LNCaP clone FGC (cell line): ENCODE data around the gene ERFE.
"Not testable (repeated sequence)": the region's sequence is repeated elsewhere in the genome, so short reads cannot be mapped to it uniquely, and the experiment has no call there.

Source experiments
- DNase-seq: peaks from one replicate; pipeline ENCODE4 v3.0.0-alpha.2; 2011; ENCODE audit warnings: low read depth
- H3K4me3 ChIP-seq: 2 replicates; pipeline ENCODE4 v1.5.1; 2011; ENCODE audit warnings: mild to moderate bottlenecking, low read depth, low read length, control low read depth
- TF ChIP-seq, protein P1 (sequence below): IDR thresholded peaks from 2 replicates; pipeline ENCODE4 v1.5.1; 2012; ENCODE audit warnings: mild to moderate bottlenecking; ENCODE audit not compliant: control insufficient read depth, insufficient read depth; ENCODE audit errors: extremely low read depth

The ERFE gene, protein sequence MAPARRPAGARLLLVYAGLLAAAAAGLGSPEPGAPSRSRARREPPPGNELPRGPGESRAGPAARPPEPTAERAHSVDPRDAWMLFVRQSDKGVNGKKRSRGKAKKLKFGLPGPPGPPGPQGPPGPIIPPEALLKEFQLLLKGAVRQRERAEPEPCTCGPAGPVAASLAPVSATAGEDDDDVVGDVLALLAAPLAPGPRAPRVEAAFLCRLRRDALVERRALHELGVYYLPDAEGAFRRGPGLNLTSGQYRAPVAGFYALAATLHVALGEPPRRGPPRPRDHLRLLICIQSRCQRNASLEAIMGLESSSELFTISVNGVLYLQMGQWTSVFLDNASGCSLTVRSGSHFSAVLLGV

GRCh38 chr2:238158509-238159070, at the start of gene ERFE:
TSS of gene ERFE (plus strand) at chr2:238158970. CDS start at chr2:238159008, 38 bp downstream.
- H3K4me3 ChIP-seq = no peak within 1 kb of the TSS
- DNase-seq = no peak
- TF ChIP-seq, protein P1, sequence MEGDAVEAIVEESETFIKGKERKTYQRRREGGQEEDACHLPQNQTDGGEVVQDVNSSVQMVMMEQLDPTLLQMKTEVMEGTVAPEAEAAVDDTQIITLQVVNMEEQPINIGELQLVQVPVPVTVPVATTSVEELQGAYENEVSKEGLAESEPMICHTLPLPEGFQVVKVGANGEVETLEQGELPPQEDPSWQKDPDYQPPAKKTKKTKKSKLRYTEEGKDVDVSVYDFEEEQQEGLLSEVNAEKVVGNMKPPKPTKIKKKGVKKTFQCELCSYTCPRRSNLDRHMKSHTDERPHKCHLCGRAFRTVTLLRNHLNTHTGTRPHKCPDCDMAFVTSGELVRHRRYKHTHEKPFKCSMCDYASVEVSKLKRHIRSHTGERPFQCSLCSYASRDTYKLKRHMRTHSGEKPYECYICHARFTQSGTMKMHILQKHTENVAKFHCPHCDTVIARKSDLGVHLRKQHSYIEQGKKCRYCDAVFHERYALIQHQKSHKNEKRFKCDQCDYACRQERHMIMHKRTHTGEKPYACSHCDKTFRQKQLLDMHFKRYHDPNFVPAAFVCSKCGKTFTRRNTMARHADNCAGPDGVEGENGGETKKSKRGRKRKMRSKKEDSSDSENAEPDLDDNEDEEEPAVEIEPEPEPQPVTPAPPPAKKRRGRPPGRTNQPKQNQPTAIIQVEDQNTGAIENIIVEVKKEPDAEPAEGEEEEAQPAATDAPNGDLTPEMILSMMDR = peak; percentile 52

DNA sequence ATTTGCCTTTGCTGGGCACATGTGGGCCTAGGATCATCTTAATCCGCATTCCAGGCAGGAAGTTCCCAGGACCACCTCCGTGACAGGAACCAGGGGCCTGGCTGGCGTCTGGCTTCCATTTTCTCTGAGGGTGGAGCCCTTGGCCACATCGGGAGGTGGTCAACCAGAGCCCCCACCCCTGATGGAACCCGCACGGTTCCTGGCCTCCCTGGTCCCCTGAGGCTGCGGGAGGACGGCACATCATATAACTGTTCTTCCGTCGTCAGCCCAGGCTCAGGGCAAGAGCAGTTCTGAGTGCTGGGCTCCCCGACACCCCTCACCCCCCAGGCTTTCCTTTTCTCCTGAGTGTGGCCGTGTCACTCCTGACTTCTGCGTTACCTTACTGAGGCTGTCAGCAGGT, 45.2 kb upstream of the ERFE start:
- TF ChIP-seq, protein P1 = no peak

DNA sequence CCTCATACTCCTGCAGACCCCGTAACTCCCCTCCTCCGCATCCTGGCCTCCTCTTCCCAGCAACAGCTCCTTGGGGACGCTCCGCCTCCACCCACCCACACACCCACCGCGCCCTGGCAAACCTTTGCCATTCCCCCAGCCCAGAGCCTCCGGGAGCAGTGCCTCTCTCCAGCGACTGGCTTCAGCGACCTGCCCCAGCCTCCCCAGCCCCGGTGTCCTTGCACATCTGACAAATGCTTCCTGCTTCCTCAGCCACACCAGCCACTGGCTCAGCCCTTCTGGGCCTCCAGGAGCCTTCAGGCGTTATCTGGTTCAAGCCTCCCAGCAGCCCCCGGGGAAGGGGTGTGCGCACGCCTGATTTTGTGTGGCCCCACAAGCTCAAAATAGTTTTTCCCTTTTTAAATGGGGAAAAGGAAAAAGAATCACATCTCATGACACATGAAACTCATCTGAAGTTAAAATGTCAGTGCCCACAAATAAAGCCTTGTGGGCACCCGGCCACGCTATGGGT, 44.4 kb upstream of the ERFE start:
- no peak overlapping the region for H3K4me3 ChIP-seq
- TF ChIP-seq, protein P1 = no peak
- DNase-seq = no peak

More for the DNA sequence above, 45.2 kb upstream of the ERFE start:
- DNase-seq = no peak
- H3K4me3 ChIP-seq = no peak overlapping the region

- DNase-seq = no peak
- TF ChIP-seq, protein P1 = no peak
- H3K4me3 ChIP-seq = no peak overlapping the region
Observed at GRCh38 chr2:238114851-238115660, 43.7 kb upstream of the ERFE start.

- not testable (repeated sequence) for H3K4me3 ChIP-seq, DNase-seq
Observed at GRCh38 chr2:238115709-238116108, 43.1 kb upstream of the ERFE start.

- TF ChIP-seq, protein P1 = no peak
- H3K4me3 ChIP-seq = no peak overlapping the region
- DNase-seq = no peak
Observed at GRCh38 chr2:238116298-238117198, 42.2 kb upstream of the ERFE start.
